WTC11 (cell line): Measurements from ENCODE around the gene TRPM2. TPM values are rescaled to one million over a fixed set of nuclear protein-coding genes. Genes with fewer than 3 reads are reported as not detected.

Experiments used
- ATAC-seq: fragments of 200-7000 bp; cut with Tn5 transposase; 2 replicates; pipeline ENCODE4 v1.10.0; 2021; ENCODE audit warnings: mild to moderate bottlenecking, moderate library complexity
- CTCF ChIA-PET: fragments of 300-600 bp; sonication (Branson Sonifier 250); formaldehyde crosslinking; loops from one replicate; lab custom pipeline; 2021; ENCODE audit warnings: antibody characterized with exemption; lab: Charles Lee
- POLR2A ChIA-PET: fragments of 350-600 bp; sonication (Branson Sonifier 250); formaldehyde crosslinking; loops from one replicate; lab custom pipeline; 2021; ENCODE audit warnings: antibody characterized with exemption; lab: Charles Lee
- DNase-seq: peaks from one replicate; pipeline ENCODE4 v3.0.0; 2021; ENCODE audit warnings: low spot score
- H3K27ac Mint-ChIP-seq: 2 replicates; pipeline ENCODE4 v1.8.0; 2021; ENCODE audit warnings: mixed read lengths
- H3K27me3 Mint-ChIP-seq: 2 replicates; pipeline ENCODE4 v1.8.0; 2021; ENCODE audit warnings: low read depth, mild to moderate bottlenecking, moderate library complexity, mixed read lengths
- H3K36me3 Mint-ChIP-seq: 2 replicates; pipeline ENCODE4 v1.8.0; 2021; ENCODE audit warnings: mixed read lengths
- H3K4me1 Mint-ChIP-seq: 2 replicates; pipeline ENCODE4 v1.8.0; 2022; ENCODE audit warnings: mixed read lengths
- H3K4me3 Mint-ChIP-seq: 2 replicates; pipeline ENCODE4 v1.8.0; 2021; ENCODE audit warnings: mild to moderate bottlenecking, moderate library complexity, mixed read lengths
- H3K9me3 Mint-ChIP-seq: 2 replicates; pipeline ENCODE4 v1.8.0; 2021; ENCODE audit warnings: mixed read lengths
- AFF4 ChIP-seq: sonication (generic); formaldehyde crosslinking; IDR thresholded peaks from 2 replicates; pipeline ENCODE4 v1.8.1; 2023; ENCODE audit warnings: mild to moderate bottlenecking, missing genetic modification reagents, borderline replicate concordance
- E2F5 ChIP-seq: sonication (generic); formaldehyde crosslinking; IDR thresholded peaks from 2 replicates; pipeline ENCODE4 v1.8.1; 2022; ENCODE audit warnings: mild to moderate bottlenecking, moderate library complexity, missing genetic modification reagents
- FOXP1 ChIP-seq: sonication (generic); formaldehyde crosslinking; IDR thresholded peaks from 2 replicates; pipeline ENCODE4 v1.8.0; 2022; ENCODE audit warnings: missing genetic modification reagents, mild to moderate bottlenecking, moderate library complexity, borderline replicate concordance
- FOXP4 ChIP-seq: sonication (generic); formaldehyde crosslinking; IDR thresholded peaks from 2 replicates; pipeline ENCODE4 v1.8.0; 2022; ENCODE audit warnings: mild to moderate bottlenecking, missing genetic modification reagents
- JAZF1 ChIP-seq: fragments of 250-450 bp; sonication (Bioruptor Pico); IDR thresholded peaks from 2 replicates; pipeline ENCODE4 v1.9.0; 2021; ENCODE audit warnings: moderate library complexity, mild to moderate bottlenecking, inconsistent platforms
- KAT7 ChIP-seq: sonication (generic); formaldehyde crosslinking; IDR thresholded peaks from 2 replicates; pipeline ENCODE4 v1.8.1; 2023; ENCODE audit warnings: missing genetic modification reagents, mild to moderate bottlenecking, borderline replicate concordance
- MAX ChIP-seq: sonication (generic); formaldehyde crosslinking; IDR thresholded peaks from 2 replicates; pipeline ENCODE4 v1.8.0; 2022; ENCODE audit warnings: mild to moderate bottlenecking, missing genetic modification reagents
- PRRX2 ChIP-seq: fragments of 250-450 bp; sonication (Bioruptor Pico); IDR thresholded peaks from 2 replicates; pipeline ENCODE4 v1.8.0; 2021; ENCODE audit warnings: mild to moderate bottlenecking
- RORB ChIP-seq: fragments of 250-450 bp; sonication (Bioruptor Pico); IDR thresholded peaks from 2 replicates; pipeline ENCODE4 v1.9.0; 2021; ENCODE audit warnings: mild to moderate bottlenecking
- SP1 ChIP-seq: sonication (generic); formaldehyde crosslinking; conservative IDR thresholded peaks from 2 replicates; pipeline ENCODE4 v1.8.1; 2022; ENCODE audit warnings: missing genetic modification reagents
- TEAD1 ChIP-seq: sonication (generic); formaldehyde crosslinking; IDR thresholded peaks from 2 replicates; pipeline ENCODE4 v1.8.0; 2022; ENCODE audit warnings: mild to moderate bottlenecking, missing genetic modification reagents
- TEAD4 ChIP-seq: sonication (generic); formaldehyde crosslinking; IDR thresholded peaks from 2 replicates; pipeline ENCODE4 v1.8.0; 2022; ENCODE audit warnings: mild to moderate bottlenecking, missing genetic modification reagents
- ZNF219 ChIP-seq: sonication (generic); formaldehyde crosslinking; IDR thresholded peaks from 2 replicates; pipeline ENCODE4 v1.8.0; 2023; ENCODE audit warnings: missing genetic modification reagents, mild to moderate bottlenecking, borderline replicate concordance
- ZNF416 ChIP-seq: fragments of 250-450 bp; sonication (Bioruptor Pico); IDR thresholded peaks from 2 replicates; pipeline ENCODE4 v1.9.0; 2021; ENCODE audit warnings: mild to moderate bottlenecking, inconsistent platforms
- ZNF423 ChIP-seq: fragments of 250-450 bp; sonication (Bioruptor Pico); IDR thresholded peaks from 2 replicates; pipeline ENCODE4 v2.1.2; 2022; ENCODE audit warnings: mild to moderate bottlenecking, moderate library complexity
- ZNF671 ChIP-seq: fragments of 250-450 bp; sonication (Bioruptor Pico); IDR thresholded peaks from 2 replicates; pipeline ENCODE4 v1.8.0; 2021; ENCODE audit warnings: mild to moderate bottlenecking
- total RNA-seq: library from RNA; stranded (reverse); gene quantifications from 3 replicates; pipeline ENCODE4 v1.2.3, GENCODE V29; 2021
- TF ChIP-seq, protein P1 (sequence below): sonication (generic); formaldehyde crosslinking; IDR thresholded peaks from 2 replicates; pipeline ENCODE4 v1.8.1; 2022; ENCODE audit warnings: low read depth, mild to moderate bottlenecking, moderate library complexity, missing genetic modification reagents, borderline replicate concordance

The TRPM2 gene
- total RNA-seq, 1 experiment from 2014 or later, result 0.92 TPM

- 0 out of 2 replicates have a peak, but pooled peaks cover 2% of the 10 kb centered on the region for H3K4me1 Mint-ChIP-seq
- CTCF ChIA-PET, result interaction anchor here (1.9 kb wide), 1 partner anchor 33 kb away, joined by 6 read pairs; no protein-coding TSS in a partner anchor
- no peak for TF ChIP-seq TEAD4 (CRISPR knock-in tag)
Measured at GRCh38 chr21:44477712-44478111, 124.3 kb downstream of the TRPM2 start.

GRCh38 chr21:44478124-44478800 is 124.8 kb downstream of the TRPM2 start:
- Mint-ChIP-seq H3K36me3 (no peaks in the 10 kb centered on the region; the same call in 1 of the 2 replicates), H3K9me3 (peaks cover 7% of the 10 kb centered on the region), H3K4me1 (0 out of 2 replicates have a peak, but pooled peaks cover 5% of the 10 kb centered on the region), H3K27ac (no peak overlapping the region), H3K27me3 (no peaks in the 10 kb centered on the region; the same call in 1 of the 2 replicates), H3K4me3 (no peak overlapping the region)
- no peak for DNase-seq
- TF ChIP-seq FOXP4 (CRISPR knock-in tag) (no peak), ZNF423 (no peak), AFF4 (no peak), E2F5 (no peak), MAX (CRISPR knock-in tag) (no peak), RORB (CRISPR knock-in tag) (no peak), PRRX2 (CRISPR knock-in tag) (no peak), SP1 (no peak), ZNF219 (no peak), TEAD1 (CRISPR knock-in tag) (no peak), FOXP1 (CRISPR knock-in tag) (no peak), KAT7 (CRISPR knock-in tag) (no peak), ZNF416 (CRISPR knock-in tag) (no peak), JAZF1 (CRISPR knock-in tag) (no peak), ZNF671 (no peak)
- TF ChIP-seq, protein P1, sequence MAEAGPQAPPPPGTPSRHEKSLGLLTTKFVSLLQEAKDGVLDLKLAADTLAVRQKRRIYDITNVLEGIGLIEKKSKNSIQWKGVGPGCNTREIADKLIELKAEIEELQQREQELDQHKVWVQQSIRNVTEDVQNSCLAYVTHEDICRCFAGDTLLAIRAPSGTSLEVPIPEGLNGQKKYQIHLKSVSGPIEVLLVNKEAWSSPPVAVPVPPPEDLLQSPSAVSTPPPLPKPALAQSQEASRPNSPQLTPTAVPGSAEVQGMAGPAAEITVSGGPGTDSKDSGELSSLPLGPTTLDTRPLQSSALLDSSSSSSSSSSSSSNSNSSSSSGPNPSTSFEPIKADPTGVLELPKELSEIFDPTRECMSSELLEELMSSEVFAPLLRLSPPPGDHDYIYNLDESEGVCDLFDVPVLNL (CRISPR knock-in tag), result no peak
- CTCF ChIA-PET, result interaction anchor here (1.9 kb wide), 1 partner anchor 34 kb away, joined by 6 read pairs; no protein-coding TSS in a partner anchor
- ATAC-seq, result no peak
- POLR2A ChIA-PET, result no interaction called here

More at GRCh38 chr21:44477712-44478111, 124.3 kb downstream of the TRPM2 start:
- Mint-ChIP-seq H3K27ac (no peak overlapping the region), H3K27me3 (no peaks in the 10 kb centered on the region; the same call in 1 of the 2 replicates), H3K36me3 (no peaks in the 10 kb centered on the region; the same call in 1 of the 2 replicates), H3K4me3 (no peak overlapping the region), H3K9me3 (peaks cover 7% of the 10 kb centered on the region)
- no peak for ATAC-seq
- no peak for DNase-seq
- POLR2A ChIA-PET, result no interaction called here
